Astrocyte of the cerebellum (primary cell): ENCODE measurements around the gene EEF1AKMT2.
"Not testable (repeated sequence)": the region's sequence is repeated elsewhere in the genome, so short reads cannot be mapped to it uniquely, and the experiment has no call there.

Experiments
- DNase-seq: peaks from one replicate; pipeline ENCODE4 v3.0.0-alpha.2; 2011; ENCODE audit warnings: low read depth
- H3K4me3 ChIP-seq: 2 replicates; pipeline ENCODE4 v1.5.1; 2011; ENCODE audit warnings: mild to moderate bottlenecking, low read depth, low read length, moderate library complexity
- CTCF ChIP-seq: IDR thresholded peaks from 2 replicates; pipeline ENCODE4 v1.5.1; 2012; ENCODE audit warnings: low read length, low read depth, moderate library complexity, mild to moderate bottlenecking; ENCODE audit errors: missing control alignments
- in situ Hi-C: cut with HindIII; loops from 2 replicates; pipeline ENCODE4 v1.10.0; 2017; ENCODE audit warnings: low sequenced_read_pairs

EEF1AKMT2 gene

GRCh38 chr10:124799211-124799610 is 7.5 kb upstream of the EEF1AKMT2 start:
- no peak for TF ChIP-seq CTCF
- no peak for DNase-seq
- no peak overlapping the region for H3K4me3 ChIP-seq
- in situ Hi-C loops: no loop called here

DNA sequence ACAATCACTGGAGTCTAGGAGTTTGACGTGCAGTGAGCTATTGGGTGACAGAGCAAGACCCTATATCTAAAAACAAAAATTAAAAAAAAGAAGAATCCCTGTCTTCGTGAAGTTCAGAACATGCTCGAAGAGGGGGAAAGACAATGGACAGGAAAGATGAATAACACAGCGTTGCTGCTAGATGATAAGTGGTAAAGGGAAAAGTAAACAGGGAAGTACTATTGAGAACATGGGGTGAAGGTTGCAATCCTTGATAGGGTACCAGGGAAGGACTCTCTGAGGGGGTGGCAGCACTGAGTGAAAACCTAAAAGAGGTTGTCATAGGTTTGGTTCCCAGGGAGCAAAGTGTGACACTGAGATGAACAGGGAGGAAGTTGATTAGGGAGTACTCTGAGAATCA is 7.1 kb upstream of the EEF1AKMT2 start:
- no peak for TF ChIP-seq CTCF
- no peak overlapping the region for H3K4me3 ChIP-seq
- DNase-seq: no peak

GRCh38 chr10:124798364-124798763 is 6.7 kb upstream of the EEF1AKMT2 start:
- no peak for TF ChIP-seq CTCF
- in situ Hi-C loops: no loop called here
- DNase-seq: no peak
- H3K4me3 ChIP-seq: no peak overlapping the region

More for the DNA sequence above, 7.1 kb upstream of the EEF1AKMT2 start:
- in situ Hi-C loops: no loop called here

- no peak overlapping the region for H3K4me3 ChIP-seq
- in situ Hi-C loops: no loop called here
- TF ChIP-seq CTCF: no peak
These were observed 1.3 kb upstream of the EEF1AKMT2 start for GRCh38 chr10:124792998-124793352.

GRCh38 chr10:124782900-124783299 is 8.8 kb downstream of the EEF1AKMT2 start:
- in situ Hi-C loops, H3K4me3 ChIP-seq, DNase-seq: not testable (repeated sequence)

More at GRCh38 chr10:124792998-124793352, 1.3 kb upstream of the EEF1AKMT2 start:
- no peak for DNase-seq

DNA sequence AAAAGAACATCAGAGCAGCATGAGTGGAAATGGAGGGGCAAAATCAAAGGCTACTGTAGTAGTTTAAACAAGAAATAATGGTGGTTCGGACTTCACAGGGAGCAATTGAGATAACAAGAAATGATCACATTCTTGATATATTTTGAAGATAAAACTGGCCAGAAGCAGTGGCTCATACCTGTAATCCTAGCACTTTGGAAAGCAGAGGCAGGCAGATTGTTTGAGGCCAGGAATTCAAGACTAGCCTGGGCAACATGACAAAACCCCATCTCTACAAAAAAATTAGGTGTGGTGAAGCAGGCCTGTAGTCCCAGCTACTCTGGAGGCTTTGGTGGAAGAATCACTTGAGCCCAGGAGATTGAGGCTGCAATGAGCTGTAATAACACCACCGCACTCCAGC is 22.9 kb downstream of the EEF1AKMT2 start:
- no peak for TF ChIP-seq CTCF
- DNase-seq: no peak
- H3K4me3 ChIP-seq: no peak overlapping the region
- in situ Hi-C loops: no loop called here

DNA sequence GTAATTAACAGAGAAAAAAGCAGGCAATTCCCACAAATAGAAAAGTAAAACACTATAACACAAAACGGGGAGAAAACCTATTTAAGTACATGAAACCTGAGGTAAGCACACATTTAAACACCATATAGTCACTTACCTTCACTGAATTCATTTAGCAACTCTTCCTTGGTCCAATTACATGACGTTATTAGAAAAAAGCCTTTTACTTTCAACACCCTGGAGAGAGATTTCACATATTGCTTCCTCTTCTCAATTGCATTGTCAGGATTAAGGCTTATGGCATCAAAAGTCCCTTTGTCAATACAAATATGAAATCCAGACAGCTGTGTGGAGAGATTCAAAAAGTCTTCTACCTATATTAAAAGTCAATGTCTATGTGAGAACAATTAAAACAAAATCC is 26.4 kb downstream of the EEF1AKMT2 start:
- TF ChIP-seq CTCF: no peak
- DNase-seq: no peak
- no peak overlapping the region for H3K4me3 ChIP-seq
- in situ Hi-C loops: no loop called here
